HL-60 (cell line): Measurements from ENCODE around the gene TMEM234.

Experiments
- DNase-seq, 2 experiments: peaks; one replicate each; pipeline ENCODE4 v3.0.0-alpha.2; 2010 to 2020; ENCODE audit warnings: low read depth in 1 of 2, low spot score in 1 of 2
- H3K27ac ChIP-seq: fragments of 250-450 bp; sonication (Bioruptor Pico); replicated peaks from 2 replicates; pipeline ENCODE4 v1.5.1; 2020; ENCODE audit warnings: mild to moderate bottlenecking, moderate library complexity
- H3K27me3 ChIP-seq: fragments of 250-450 bp; sonication (Bioruptor Pico); 2 replicates; pipeline ENCODE4 v1.5.1; 2021; ENCODE audit warnings: mild to moderate bottlenecking, moderate library complexity; ENCODE audit not compliant: insufficient read depth, poor library complexity, severe bottlenecking
- H3K4me3 ChIP-seq: replicated peaks from 2 replicates; pipeline ENCODE4 v1.5.1; 2011; ENCODE audit warnings: mild to moderate bottlenecking, control low read depth, low read length; ENCODE audit not compliant: insufficient read depth
- GABPA ChIP-seq: IDR thresholded peaks from 2 replicates; pipeline ENCODE4 v1.6.1; 2012; ENCODE audit warnings: low read depth
- POLR2AphosphoS5 ChIP-seq: IDR thresholded peaks from 2 replicates; pipeline ENCODE4 v1.6.1; 2012; ENCODE audit warnings: low read depth
- REST ChIP-seq: IDR thresholded peaks from 2 replicates; pipeline ENCODE4 v1.6.1; 2012; ENCODE audit warnings: low read depth; ENCODE audit not compliant: insufficient replicate concordance
- SPI1 ChIP-seq: IDR thresholded peaks from 2 replicates; pipeline ENCODE4 v1.6.1; 2012; ENCODE audit warnings: low read depth, mild to moderate bottlenecking, borderline replicate concordance
- TF ChIP-seq, protein P1 (sequence below): IDR thresholded peaks from one replicate; pipeline ENCODE4 v1.5.1; 2011; ENCODE audit warnings: low read length, control low read depth, inconsistent platforms; ENCODE audit not compliant: insufficient read depth

TMEM234 gene

GRCh38 chr1:32182060-32182459 is 40.1 kb downstream of the TMEM234 start:
- no peaks in the 10 kb centered on the region for H3K27me3 ChIP-seq
- H3K4me3 ChIP-seq: no peak overlapping the region
- TF ChIP-seq POLR2AphosphoS5: no peak
- TF ChIP-seq SPI1: no peak
- no peak for DNase-seq
- H3K27ac ChIP-seq: no peak overlapping the region

DNA sequence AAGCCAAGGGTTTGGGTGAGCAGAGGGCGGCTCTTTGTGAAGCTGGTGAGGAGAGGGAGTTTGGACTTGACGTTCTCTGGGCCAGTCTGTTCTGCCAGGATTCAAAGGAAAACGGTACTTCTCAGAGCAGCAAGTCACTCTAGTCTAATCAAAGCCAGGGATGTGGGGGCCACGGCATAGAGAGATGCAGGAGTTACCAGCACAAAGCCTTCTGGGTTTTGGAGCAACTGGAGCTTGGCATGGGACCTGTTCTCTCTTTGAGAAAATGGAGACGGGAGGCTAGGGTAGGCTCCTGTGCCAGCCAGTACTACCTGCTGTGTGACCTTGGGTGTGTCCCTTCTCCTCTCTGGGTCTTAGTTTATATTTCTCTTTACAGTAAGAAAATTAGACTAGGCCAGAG is 40.6 kb downstream of the TMEM234 start:
- Histone ChIP-seq H3K27me3 (no peaks in the 10 kb centered on the region), H3K27ac (no peak overlapping the region), H3K4me3 (peak overlapping the region; percentile 3)
- TF ChIP-seq REST (no peak), POLR2AphosphoS5 (no peak)
- DNase-seq: no peak

- H3K4me3 ChIP-seq: peak overlapping the region; percentile 82
- no peaks in the 10 kb centered on the region for H3K27me3 ChIP-seq
- DNase-seq: no peak
- peak overlapping the region; percentile 87 for H3K27ac ChIP-seq
- no peak for TF ChIP-seq SPI1
Observed at GRCh38 chr1:32181065-32181464, 41.1 kb downstream of the TMEM234 start.

DNA sequence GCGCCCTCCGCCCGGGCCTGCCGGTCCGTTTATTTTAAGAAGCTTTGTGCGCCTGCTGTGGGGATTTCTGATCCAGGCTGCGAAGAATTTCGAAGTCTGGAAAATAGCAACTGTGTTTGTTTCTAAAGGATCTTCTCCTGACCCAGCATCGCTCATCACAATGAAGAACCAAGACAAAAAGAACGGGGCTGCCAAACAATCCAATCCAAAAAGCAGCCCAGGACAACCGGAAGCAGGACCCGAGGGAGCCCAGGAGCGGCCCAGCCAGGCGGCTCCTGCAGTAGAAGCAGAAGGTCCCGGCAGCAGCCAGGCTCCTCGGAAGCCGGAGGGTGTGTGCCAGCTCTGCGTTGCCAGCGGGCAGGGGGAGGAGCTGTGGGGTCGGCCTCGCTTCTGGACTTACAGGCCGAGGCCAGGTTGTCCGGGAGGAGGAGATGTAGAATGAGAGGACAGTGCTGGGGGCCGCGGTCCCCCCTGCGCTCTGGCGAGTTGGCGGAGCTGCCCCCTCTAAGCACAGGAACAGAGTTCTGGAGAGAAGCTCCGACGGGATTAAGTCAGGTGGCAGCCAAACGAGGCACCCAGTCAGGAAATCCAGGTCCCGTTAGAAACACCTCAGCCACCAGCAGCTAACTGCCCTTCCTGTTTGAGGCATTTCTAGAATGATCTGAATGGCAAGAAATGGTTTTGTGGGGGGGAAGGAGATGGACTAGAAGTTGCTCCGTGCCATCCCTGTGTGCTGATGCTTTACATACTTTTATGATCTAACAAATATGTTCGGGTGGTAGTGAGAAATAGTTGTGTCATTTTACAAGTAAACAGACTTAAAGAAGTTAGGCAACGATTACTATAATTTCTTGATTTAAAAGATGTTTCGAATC is 41.7 kb downstream of the TMEM234 start:
- H3K27ac ChIP-seq: peak overlapping the region; percentile 87
- H3K4me3 ChIP-seq: peak overlapping the region; percentile 82
- no peaks in the 10 kb centered on the region for H3K27me3 ChIP-seq
- peak; percentile 39 to 43 for DNase-seq
- TF ChIP-seq GABPA (no peak), REST (no peak), POLR2AphosphoS5 (no peak), SPI1 (no peak)
- TF ChIP-seq, protein P1, sequence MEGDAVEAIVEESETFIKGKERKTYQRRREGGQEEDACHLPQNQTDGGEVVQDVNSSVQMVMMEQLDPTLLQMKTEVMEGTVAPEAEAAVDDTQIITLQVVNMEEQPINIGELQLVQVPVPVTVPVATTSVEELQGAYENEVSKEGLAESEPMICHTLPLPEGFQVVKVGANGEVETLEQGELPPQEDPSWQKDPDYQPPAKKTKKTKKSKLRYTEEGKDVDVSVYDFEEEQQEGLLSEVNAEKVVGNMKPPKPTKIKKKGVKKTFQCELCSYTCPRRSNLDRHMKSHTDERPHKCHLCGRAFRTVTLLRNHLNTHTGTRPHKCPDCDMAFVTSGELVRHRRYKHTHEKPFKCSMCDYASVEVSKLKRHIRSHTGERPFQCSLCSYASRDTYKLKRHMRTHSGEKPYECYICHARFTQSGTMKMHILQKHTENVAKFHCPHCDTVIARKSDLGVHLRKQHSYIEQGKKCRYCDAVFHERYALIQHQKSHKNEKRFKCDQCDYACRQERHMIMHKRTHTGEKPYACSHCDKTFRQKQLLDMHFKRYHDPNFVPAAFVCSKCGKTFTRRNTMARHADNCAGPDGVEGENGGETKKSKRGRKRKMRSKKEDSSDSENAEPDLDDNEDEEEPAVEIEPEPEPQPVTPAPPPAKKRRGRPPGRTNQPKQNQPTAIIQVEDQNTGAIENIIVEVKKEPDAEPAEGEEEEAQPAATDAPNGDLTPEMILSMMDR: no peak

GRCh38 chr1:32179443-32180185 is 42.5 kb downstream of the TMEM234 start, which contains the start of gene TXLNA:
TSS of gene TXLNA (plus strand) at chr1:32179675. CDS start at chr1:32180346, 671 bp downstream.
- TF ChIP-seq, protein P1: no peak
- TF ChIP-seq POLR2AphosphoS5: peak; percentile 93
- 0 out of 2 replicates have a peak, but pooled peaks have one; percentile 47 for TF ChIP-seq GABPA
- peak; percentile 64 for TF ChIP-seq REST
- TF ChIP-seq SPI1: no peak; the same call in 1 of the 2 replicates
- Histone ChIP-seq H3K4me3 (peak within 1 kb of the TSS; percentile 82), H3K27me3 (no peaks in the 10 kb centered on the region), H3K27ac (peak within 1 kb of the TSS; percentile 87)
- DNase-seq: peak; percentile 87 to 94
